HG03066 (cell line): ENCODE results near the gene POLR2H.
A peak's percentile ranks its signal among the peaks of the same experiment; 100 is the strongest.
"Not testable (repeated sequence)": the region's sequence is repeated elsewhere in the genome, so short reads cannot be mapped to it uniquely, and the experiment has no call there.

Experiments
- ATAC-seq: cut with Tn5 transposase; IDR thresholded peaks from one replicate; pipeline ENCODE4 v1.9.1; 2021; ENCODE audit warnings: low read depth; ENCODE audit not compliant: unreplicated experiment

POLR2H gene

GRCh38 chr3:184335291-184335660, 26.2 kb upstream of the POLR2H start:
- no peak for ATAC-seq

- ATAC-seq = peak; percentile 55
Observed at GRCh38 chr3:184335661-184336546, 25.6 kb upstream of the POLR2H start.

DNA sequence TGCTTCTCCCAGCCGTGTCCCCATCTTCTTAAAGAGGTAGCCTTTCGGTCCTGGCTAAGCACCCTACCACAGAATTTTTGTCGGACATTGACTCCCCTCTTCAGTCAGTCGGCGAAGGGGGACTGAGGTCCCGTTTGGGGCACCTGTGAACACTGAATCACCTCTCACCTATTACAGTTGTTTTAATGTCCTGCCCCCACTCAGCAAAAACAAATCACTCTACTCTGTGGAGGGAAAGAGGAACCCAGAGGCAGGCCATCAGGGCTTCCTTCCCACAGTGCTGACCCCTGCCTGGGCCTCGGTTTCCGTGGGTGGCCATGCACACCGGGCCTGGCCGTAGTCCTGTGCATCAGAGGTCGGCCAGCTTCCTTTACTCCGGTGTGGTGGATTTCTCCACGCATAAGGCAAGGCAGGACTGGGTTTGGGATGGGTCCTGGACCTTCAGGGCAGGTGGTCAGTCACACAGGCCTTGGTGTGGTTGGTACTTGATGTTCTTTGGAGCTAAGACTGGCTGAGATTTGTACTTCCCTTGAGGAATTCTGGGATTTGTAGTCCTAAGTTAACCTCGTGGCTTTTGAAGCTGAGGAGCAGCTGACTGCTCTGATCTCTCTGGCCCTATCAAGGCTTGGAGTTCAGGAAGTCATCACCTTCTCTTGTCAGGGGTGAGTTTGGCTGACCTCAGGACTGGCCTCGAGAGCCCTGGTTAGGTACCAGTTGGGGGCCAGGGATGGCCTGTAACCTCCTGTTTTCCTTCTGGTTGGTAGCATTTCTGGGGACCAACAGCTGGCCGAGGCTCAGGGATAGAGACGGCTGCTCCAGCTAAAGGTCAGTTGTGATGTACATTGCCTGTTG, 24.7 kb upstream of the POLR2H start:
- ATAC-seq = no peak

DNA sequence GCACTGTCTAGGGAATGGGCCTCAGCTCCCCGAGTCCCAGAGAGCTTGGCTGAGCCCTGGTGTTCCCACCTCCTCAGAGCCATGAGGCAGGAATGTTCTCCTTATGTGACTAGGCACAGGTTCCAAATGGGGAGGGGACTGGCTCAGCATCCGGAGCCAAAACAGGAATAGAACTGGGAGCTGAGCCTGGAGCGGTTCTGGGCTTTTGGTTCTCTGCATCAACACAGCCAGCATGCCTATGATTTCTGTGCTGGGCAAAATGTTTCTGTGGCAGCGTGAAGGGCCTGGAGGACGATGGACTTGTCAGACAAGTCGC, 24.2 kb upstream of the POLR2H start, which contains the start of gene FAM131A:
FAM131A (plus strand) TSS at position 202 of the 316 bp plus-strand sequence; CDS start at position 233, 31 bp downstream.
- no peak for ATAC-seq

GRCh38 chr3:184337981-184338380, 23.5 kb upstream of the POLR2H start:
- ATAC-seq = no peak

DNA sequence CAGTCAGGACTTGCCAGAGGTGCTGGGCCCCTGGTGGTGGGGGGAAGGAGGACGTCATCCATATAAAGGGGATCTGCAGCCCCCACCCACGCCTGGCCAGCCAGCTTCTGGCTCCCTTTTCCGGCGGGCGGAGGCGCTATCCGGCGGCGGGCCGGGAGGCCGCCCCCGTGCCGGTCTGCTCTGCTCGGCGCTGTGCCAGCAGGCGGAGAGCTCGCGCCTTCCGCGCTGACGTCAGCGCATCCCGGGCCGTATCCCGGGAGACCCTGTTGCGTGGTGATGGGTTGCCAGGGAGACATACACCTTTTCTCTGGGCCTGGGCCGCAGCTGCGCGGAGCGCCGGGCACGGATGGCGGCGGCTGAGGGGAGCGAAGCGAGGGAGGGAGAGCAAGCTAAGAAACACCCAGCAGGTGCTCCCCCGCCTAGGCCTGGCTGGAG, 23.0 kb upstream of the POLR2H start:
- no peak for ATAC-seq

DNA sequence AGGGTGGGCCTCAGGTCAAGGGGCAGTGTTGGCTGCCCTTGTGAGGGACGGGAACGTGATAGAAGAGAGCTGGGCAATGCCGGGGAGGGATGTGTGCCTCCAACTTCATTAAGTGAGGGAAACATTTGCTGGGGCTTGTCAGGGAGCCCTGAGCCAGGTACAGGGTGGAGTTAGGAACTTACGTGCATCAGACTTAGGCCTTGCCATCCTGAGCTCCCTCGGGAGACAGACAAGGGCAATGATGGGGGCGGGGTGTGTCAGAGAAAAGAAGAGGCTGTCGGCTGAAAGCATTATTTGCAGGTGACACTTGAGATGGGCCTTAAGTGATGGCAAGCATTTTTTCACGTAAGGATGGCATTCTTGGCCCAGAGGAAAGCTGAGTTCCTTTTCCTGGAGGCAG, 22.5 kb upstream of the POLR2H start:
- ATAC-seq = no peak

DNA sequence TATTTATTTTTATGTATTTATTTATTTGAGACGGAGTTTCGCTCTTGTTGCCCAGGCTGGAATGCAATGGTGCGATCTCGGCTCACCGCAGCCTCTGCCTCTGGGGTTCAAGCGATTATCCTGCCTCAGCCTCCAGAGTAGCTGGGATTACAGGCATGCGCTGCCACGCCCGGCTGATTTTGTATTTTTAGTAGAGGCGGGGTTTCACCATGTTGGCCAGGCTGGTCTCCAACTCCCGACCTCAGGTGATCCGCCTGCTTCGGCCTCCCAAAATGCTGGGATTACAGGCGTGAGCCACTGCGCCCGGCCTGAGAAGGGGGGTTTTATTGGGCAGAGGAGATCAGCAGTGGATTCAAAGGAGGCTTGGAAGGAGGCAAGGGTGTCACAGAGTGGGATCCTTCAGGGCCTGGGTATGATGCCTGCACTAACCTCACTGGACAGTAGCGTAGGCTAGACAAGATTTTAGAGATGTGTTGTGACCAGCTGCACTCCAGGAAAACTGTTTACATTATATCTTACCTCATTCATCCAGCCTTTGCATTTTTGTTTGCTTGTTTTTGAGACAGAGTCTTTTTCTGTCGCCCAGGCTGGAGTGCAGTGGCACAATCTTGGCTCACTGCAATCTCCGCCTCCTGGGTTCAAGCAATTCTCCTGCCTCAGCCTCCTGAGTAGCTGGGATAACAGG, 21.9 kb upstream of the POLR2H start:
- ATAC-seq = not testable (repeated sequence)

- ATAC-seq = no peak
Observed at GRCh38 chr3:184341925-184342324, 19.6 kb upstream of the POLR2H start.

DNA sequence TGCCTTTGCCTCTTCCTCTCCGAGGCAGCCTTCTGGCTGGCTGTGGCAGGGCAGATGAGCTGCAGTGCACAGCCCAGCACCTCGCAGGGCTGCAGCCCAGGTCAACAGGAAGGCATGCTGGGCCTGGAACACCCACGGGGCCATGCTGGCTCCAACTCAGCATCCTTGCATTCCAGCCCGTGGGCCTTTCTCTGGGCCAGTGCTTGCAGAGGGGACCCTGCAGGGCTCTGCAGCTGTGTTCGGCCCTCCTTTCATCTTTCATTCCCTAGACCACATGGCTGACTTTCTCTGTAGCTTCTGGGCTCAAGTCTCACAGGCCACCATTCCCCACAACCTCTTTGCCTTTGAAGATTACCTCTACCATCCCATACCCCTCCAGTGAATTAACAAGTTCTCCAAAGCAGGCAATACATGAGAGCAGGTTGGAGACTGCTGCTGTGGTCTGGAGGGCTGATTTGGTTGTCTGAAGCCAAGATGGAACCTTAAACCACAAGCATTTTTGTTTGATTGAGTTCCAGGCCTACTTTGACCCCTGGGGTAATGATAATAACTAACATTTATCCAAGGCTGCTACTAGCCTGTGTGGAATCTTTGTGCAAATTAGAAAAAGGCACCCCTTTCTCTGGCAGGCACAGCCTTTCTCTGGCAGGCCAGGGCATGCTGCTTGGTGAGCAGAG, 18.2 kb upstream of the POLR2H start:
- no peak for ATAC-seq

DNA sequence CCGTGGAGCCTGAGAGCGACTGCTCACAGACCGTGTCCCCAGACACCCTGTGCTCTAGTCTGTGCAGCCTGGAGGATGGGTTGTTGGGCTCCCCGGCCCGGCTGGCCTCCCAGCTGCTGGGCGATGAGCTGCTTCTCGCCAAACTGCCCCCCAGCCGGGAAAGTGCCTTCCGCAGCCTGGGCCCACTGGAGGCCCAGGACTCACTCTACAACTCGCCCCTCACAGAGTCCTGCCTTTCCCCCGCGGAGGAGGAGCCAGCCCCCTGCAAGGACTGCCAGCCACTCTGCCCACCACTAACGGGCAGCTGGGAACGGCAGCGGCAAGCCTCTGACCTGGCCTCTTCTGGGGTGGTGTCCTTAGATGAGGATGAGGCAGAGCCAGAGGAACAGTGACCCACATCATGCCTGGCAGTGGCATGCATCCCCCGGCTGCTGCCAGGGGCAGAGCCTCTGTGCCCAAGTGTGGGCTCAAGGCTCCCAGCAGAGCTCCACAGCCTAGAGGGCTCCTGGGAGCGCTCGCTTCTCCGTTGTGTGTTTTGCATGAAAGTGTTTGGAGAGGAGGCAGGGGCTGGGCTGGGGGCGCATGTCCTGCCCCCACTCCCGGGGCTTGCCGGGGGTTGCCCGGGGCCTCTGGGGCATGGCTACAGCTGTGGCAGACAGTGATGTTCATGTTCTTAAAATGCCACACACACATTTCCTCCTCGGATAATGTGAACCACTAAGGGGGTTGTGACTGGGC, 16.8 kb upstream of the POLR2H start:
- no peak for ATAC-seq

DNA sequence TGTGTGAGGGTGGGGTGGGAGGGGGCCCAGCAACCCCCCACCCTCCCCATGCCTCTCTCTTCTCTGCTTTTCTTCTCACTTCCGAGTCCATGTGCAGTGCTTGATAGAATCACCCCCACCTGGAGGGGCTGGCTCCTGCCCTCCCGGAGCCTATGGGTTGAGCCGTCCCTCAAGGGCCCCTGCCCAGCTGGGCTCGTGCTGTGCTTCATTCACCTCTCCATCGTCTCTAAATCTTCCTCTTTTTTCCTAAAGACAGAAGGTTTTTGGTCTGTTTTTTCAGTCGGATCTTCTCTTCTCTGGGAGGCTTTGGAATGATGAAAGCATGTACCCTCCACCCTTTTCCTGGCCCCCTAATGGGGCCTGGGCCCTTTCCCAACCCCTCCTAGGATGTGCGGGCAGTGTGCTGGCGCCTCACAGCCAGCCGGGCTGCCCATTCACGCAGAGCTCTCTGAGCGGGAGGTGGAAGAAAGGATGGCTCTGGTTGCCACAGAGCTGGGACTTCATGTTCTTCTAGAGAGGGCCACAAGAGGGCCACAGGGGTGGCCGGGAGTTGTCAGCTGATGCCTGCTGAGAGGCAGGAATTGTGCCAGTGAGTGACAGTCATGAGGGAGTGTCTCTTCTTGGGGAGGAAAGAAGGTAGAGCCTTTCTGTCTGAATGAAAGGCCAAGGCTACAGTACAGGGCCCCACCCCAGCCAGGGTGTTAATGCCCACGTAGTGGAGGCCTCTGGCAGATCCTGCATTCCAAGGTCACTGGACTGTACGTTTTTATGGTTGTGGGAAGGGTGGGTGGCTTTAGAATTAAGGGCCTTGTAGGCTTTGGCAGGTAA, 16.0 kb upstream of the POLR2H start:
- ATAC-seq = no peak

DNA sequence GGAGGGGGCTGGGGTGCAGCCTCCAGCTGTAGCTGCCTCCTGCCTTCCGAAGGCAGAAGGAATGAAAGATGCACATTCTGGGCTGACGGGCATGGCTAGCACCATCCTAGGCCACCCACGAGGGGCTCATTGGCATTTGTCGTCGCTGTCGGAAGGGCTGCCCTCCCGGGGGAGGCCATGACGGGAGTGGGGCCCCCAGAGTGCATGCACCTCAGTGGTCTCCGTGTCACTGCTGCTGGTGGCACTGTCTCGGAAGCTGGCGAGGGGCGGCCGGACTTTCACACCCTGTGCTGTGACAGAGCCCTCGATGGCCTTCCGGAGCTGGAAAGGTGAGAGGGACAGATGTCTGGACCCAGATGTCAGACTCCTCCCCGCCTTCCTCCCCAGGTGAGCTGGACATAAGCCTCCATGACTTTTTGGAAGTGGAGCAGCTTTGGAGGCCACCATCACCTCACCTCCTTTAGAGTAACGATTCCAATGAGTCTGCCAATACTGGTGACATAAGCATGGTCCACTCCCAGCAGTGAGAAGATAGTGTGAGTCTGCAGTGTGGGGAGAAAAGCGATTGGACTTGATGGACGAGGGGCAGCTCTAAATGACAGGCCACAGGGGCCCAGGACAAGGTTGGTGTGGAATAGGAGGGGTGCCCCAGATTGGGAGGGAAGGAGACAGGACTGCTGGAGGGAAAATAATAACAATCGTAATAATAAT, 14.9 kb upstream of the POLR2H start:
- no peak for ATAC-seq

GRCh38 chr3:184347321-184348056, 14.0 kb upstream of the POLR2H start:
- ATAC-seq = no peak

- ATAC-seq = no peak
Observed at GRCh38 chr3:184348057-184348382, 13.5 kb upstream of the POLR2H start.

DNA sequence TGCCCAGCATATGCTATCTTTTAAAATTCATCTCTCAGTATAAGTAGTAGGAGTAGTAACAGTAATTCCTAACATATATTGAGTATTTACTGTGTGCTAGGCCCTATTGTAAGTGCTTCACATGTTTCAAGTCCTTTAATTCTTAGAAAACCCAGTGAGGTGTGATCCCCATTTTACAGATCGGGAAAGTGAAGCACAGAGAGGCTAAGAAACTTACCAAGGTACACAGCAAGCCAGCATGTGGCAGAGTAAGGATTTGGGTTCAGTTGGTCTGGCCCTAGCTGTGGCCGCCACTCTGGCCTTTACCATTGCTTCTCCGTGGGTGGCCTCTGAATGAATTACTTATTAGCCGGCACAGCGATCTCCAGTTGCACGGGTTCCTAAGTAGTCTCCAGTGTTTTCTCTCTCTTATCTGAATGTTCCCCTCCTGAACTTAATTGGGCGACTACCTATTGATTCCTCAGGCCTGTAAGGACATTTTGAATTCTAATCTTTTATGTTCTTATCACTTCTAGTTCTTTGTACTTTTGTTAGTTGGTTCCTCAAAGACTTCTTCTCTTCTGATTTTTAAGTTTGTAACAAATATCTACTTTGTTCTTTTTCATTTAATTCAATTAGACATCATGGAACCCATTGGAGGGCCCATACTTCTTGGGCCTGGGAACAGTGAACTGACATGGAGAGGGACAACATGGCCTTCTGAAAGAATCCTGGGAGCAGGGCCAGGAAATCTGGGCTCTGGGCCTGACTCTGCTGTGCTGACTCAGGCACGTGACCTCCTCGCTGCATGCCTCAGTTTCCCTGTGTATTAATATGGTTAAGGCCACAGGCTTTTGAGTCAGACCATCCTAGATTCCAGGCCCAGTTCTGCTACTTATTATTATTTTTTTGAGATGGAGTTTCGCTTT, 11.7 kb upstream of the POLR2H start:
- ATAC-seq = no peak

DNA sequence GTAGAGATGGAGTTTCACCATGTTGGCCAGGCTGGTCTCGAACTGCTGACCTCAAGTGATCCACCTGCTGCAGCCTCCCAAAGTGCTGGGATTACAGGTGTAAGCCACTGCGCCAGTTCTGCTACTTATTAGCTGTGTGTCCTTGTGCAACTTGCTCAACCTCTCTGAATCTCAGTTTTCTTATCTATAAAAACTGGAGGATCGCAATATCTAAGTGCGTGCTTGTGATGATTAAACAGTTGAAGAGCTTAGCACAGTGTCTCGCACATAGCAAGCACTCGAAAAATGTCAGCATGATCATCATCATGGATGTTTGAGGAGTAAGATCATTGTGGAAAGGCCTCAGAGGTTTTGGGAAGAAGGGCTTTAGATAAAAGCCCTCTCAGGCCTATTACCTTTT, 10.9 kb upstream of the POLR2H start:
- no peak for ATAC-seq
